GM21447 (cell line): ENCODE measurements around the gene DNAH17.

ENCODE experiments used
- ATAC-seq: cut with Tn5 transposase; IDR thresholded peaks from one replicate; pipeline ENCODE4 v1.9.1; 2021; ENCODE audit not compliant: unreplicated experiment

The DNAH17 gene

GRCh38 chr17:78605429-78605828, 28.2 kb upstream of the DNAH17 start:
- no peak for ATAC-seq

DNA sequence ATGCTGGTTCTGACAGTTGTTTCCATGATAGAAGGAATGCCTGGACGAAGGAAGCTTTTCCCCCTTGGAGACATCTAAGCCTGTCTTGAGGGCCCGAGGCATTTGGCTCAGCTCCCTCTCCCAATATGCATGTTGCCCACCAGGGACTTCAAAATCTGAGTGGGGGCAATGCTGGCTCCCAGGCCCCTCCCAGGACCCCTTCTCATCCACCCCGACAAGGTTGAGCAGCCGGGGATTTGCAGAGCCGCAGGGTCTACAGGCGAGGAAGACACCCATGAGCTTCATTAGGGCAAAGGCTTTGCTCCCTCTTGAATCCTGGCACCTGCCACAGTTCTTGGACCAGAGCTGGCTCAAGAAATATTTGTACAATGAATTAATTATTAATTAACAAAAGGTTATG, 25.1 kb upstream of the DNAH17 start:
- no peak for ATAC-seq

DNA sequence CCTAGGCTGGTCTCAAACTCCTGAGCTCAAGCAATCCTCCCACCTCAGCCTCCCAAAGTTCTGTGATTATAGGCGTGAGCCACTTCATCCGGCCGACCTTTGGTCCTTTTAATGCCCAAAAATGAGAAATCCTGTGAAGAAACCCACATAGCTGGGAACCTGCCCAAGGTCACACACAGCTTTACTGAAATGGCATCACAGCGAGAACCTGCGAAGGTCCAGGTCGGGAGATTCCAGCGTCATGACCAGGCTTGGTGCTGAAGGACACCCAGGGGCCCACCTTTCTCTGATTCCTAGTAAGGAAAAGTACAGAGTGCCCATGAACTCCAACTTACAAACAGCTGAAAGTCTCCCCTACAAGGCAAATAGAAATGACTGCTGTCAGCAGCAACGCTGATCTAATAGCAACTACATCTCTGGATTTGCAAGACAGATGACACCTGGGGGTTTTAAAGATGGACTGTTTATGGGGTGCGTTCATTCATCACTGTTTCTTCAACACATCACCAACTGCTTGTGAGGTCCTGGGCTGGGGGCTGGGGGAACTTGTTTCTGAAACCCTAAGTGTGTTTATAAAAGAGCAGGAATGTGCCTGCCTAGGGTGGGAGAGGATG, 24.5 kb upstream of the DNAH17 start:
- ATAC-seq: no peak

DNA sequence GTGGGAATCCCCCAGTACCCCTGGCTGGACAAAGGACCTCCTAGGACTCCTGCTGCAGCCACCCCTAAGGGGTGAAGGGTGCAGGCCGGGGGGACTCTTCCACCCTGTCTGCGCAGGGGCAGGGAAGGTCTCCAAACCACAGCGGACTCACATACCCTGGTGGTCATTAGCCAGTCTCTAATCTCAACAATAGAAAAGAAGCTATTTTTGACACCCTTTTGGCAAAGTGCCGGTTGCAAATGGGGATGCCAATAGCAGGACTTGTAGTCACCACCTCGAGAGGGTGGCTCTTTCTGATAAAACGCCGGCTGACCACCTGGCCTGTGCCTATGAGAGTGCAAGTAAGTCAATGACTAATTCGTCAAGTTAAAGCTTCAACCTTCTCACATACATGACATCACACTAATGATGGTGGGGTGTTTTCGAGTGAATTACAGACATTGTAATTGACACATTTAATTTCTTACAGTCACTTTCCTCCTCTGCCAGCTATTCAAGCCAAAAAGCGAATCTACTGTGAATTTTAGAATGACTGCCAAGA, 23.1 kb upstream of the DNAH17 start:
- ATAC-seq: no peak

DNA sequence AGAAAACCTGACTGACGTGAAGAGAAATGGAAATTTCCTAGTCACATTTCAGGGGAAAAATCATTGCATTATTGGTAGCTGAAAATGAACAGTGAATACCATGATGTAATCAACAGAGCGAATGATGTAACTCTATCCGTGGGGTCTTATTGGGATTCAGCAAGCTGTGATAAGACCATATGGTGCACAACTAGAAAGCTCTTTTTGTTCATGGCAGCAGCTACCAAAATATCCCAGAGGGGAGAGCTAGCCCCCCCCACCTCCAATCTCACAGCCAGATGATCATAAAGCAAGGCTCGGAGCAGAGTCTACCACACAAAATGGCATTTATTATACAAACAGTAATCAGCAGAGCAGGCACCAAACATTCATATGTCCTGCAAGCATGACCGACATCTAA, 22.2 kb upstream of the DNAH17 start:
- no peak for ATAC-seq

DNA sequence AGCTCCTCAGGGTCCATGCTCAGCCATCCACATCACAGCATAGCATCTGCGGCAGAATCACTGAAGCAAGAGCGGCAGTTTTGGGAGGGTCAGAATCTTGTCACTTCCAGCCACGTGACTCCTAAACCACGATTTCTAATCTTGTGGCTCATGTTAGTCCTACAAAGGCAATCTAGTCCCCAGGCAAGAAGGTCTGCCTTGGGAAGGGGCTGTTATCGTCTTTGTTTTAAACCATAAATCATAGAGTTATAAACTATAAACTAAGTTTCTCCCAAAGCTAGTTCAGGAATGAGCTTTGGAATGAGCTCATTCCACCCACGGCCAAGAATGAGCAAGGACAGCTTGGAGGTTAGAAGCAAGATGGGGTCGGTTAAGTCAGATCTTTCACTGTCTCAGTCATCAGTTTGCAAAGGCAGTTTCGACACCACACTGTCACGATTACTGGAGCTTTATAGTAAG, 20.8 kb upstream of the DNAH17 start:
- ATAC-seq: no peak

DNA sequence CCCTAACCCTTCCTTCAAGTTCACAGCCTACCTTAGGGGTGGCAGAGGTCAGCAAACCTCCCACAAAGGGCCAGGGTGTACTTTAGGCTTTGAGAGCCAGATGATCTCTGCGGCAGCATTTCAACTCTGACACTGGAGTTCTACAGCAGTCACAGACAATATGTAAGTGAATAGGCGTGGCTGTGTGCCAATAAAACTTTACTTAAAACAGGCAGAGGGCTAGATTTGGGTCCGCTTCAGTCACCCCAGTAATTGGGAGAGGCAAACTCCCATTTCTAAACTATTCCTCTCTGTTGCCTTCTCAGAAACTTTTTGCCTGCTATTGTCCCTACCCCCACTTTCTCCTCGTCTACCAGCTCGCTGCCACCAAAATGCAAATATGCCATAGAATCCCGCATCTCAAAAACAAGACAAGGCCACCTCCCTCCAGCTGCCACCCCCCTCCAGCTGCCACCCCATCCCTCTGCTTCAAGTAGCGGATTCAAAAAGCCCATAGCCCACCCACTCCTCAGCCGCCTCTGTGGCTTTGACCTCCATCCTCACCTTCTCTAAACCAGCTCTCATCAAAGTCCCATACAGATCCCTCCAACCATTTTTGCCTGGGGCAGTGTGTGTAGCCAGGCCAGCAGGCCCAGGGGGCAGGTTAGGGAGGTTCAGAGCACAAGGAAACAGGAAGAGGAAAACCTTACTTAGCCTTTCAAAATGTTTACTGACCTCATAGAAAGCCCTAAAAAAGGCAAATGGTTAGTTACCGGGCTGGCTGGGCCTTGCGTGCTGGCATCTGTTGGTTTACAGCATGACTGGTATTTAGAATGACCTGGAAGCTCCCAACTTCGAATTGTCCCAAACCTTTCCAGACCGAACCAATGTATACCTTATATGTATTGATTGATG, 19.9 kb upstream of the DNAH17 start:
- ATAC-seq: no peak

GRCh38 chr17:78595135-78595810, 18.1 kb upstream of the DNAH17 start:
- ATAC-seq: no peak

DNA sequence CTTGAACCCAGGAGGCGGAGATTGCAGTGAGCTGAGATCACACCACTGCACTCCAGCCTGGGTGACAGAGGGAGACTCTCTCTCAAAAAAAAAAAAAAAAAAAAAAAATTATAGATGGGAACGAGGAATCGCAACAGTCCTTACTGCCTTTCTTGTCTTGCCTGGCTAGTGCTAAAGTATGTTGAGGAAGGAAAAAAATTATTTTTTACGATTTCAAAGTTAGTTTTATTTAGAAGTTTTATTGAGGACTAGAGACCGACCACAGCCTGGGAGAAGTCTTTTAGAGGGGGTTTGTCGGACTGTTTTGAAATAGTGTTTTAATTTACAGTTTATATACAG, 15.8 kb upstream of the DNAH17 start:
- ATAC-seq: no peak

GRCh38 chr17:78591263-78591671, 14.1 kb upstream of the DNAH17 start:
- no peak for ATAC-seq

- no peak for ATAC-seq
Observed at GRCh38 chr17:78589885-78590284, 12.7 kb upstream of the DNAH17 start.

GRCh38 chr17:78589031-78589675, 12.0 kb upstream of the DNAH17 start:
- no peak for ATAC-seq

- ATAC-seq: no peak
Observed at GRCh38 chr17:78588258-78589030, 11.2 kb upstream of the DNAH17 start.

DNA sequence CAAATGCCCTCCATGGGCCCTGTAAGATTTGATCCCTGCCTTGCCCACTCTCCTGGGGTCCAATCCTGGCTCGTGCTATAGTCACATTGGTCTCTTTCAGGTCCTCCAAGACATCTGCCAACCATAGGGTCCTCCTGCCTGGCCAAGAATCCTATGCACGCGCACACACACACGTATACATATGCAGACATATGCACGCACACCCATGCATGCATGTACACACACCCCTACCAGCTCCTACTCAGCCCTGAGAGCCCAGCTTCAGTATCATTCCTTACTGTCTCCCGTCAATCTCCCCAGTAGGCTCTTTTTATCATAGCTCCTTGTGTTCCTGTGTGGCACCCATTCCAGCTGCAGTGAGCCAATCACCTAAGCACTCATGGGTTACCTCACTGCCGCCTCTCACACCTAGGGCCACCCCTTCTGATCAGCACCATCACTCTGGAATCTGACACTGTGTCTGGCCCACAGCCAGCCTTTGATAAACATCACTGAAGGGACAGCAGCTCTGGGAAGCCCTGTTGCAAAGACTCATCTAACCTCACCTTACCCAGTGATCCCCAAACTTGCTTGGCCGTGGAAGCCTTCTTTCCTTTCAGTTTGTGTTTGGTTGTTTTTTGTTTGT, 7.9 kb upstream of the DNAH17 start:
- ATAC-seq: no peak

DNA sequence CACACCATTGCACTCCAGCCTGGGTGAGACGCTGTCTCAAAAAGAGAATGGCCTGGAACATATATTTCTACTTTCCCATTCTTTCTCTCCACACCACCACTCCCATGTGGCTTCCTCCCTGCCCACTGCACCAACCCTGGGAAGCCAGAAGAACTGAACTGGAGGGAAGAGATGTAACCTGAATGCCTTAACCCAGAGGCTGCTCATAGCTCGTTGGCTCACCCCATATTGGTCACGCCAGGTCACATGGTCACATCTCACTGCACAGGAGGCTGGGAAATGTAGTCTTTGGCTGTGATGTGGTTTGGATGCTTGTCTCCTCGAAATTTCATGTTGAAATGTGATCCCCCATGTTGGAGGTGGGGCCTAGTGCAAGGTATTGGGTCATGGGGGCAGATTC, 5.9 kb upstream of the DNAH17 start:
- no peak for ATAC-seq

DNA sequence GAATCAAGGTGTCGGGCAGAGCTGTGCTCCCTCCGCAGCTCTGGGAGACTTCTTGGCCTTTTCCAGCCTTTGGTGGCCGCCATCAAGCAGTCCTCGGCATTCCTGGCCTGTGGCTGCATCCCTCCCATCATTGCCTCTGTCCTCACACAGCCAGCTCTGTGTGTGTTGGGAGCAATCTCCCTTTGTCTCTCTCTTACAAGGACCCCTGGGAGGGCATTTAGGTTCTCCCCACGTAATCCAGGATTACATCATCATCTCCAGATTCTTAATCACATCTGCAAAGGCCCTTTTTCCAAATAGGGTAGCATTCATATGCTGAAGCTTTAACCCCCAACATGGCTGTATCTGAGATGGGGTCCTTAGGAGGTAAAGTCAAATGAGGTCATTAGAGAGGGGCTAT, 4.1 kb upstream of the DNAH17 start:
- no peak for ATAC-seq

GRCh38 chr17:78580277-78580804, 3.1 kb upstream of the DNAH17 start:
- ATAC-seq: no peak

DNA sequence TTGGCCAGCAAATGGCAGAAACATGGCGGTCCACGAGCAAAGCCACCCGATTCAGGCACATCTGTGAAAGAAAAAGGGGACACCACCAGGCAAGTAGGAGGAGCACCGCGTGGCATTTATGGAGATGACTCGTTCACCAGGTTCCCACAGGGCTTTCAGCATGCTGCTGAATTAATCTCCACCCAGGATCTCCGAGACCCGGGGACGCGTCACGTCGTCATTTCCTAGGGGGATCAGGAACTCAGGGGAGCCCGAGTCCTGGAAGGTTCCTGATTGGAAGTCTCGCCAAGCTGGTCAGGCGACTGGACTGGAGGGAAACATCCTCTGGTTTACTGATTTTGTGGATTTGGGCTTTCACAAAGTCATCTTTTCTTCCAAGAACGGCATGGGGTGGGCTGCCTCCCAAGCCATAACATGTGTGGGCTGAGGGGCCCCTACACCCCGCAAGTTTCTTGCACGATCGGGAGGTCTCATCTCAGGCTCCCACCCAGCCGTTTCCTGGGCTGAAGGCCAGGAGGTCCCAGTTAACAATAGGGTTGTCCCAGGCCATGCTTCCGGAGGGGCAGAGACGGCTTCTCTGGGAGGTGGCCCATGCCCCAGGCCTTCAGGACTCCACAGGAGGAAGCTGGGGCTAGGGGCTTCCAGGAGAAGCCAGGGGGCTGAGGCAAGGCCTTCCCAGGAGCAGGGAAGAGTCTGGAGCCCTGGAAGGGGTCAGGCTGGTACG, 645 bp downstream of the DNAH17 start:
- no peak for ATAC-seq

- ATAC-seq: no peak
Observed at GRCh38 chr17:78575899-78576298, 1.3 kb downstream of the DNAH17 start.
